Stimulated activated CD8-positive, alpha-beta memory T cell treated with anti-CD3 and anti-CD28 coated beads, Interleukin-7, amount 100 ng/mL, for 24 hours (primary cell): Measurements from ENCODE around the gene MFAP2.

Experiments used
- DNase-seq: peaks from one replicate; pipeline ENCODE4 v3.0.0-alpha.2; 2020; ENCODE audit warnings: low read depth

The MFAP2 gene

GRCh38 chr1:16980473-16981268, at the start of gene MFAP2:
MFAP2 (minus strand) TSS chr1:16980620; CDS start chr1:16978273, 2,347 bp downstream.
- DNase-seq: no peak

DNA sequence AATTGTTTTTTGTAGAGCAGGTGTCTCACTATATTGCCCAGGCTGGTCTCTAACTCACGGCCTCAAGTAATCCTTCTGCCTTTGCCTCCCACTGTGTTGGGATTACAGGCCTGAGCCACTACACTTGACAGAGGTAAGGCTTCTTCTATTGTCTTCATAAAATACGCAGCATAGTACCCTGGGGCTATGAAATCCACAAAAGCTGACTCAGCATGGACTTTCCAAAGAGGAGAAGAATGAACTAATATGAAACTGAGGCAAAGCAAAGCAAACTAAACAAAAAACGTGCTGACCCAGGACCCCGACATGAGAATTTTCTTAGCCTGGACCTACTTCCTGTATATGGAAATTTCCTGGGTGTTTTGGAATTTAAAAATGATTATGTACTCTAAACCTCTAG, 49.8 kb upstream of the MFAP2 start:
- no peak for DNase-seq

DNA sequence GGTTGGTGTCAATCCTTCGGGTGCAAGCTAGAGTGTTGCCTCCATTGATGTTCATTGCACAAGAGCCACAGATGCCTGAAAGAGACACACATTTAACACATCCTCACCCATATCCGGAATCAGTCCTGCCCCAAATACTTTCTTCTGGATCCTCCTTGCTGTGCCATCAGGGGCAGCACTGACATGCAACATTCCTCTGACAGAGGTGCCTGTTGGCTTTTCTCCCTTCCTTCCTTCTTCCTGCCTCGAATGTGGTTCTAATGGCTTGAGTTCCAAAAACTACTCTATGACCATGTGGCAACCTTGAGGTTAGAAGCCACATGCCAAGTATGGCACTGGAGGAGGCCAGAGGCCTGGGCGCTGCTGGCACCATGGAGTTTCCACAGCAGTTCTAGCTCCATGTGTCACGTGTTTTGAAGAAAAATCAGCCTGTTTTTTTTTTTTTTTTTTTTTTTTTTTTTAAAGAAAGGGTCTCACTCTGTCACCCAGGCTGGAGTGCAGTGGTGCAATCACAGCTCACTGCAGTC, 48.3 kb upstream of the MFAP2 start:
- DNase-seq: no peak

- DNase-seq: no peak
These were observed 47.5 kb upstream of the MFAP2 start for GRCh38 chr1:17027900-17028299.

GRCh38 chr1:17027403-17027802, 47.0 kb upstream of the MFAP2 start:
- no peak for DNase-seq

- DNase-seq: no peak
These were observed 44.3 kb upstream of the MFAP2 start for GRCh38 chr1:17024721-17025120.

DNA sequence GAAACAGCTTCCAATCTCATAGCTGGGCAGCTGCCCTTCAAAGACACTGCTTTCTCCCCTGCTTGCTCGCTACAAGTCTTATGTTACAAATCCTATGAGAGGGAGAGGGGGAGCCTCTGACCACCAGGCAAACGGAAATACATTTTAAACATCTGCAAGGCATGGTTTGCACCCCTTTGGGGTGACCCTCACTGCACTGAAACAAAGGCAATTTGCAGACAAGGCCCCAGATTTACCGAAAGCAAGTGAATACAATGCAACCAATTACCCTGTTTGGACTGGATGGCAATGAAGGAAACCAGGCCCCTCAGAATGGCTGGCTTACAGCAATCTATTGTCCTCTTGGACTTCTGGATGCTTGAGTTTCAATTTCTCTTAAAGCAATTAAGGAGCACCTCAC, 43.2 kb upstream of the MFAP2 start:
- DNase-seq: no peak

DNA sequence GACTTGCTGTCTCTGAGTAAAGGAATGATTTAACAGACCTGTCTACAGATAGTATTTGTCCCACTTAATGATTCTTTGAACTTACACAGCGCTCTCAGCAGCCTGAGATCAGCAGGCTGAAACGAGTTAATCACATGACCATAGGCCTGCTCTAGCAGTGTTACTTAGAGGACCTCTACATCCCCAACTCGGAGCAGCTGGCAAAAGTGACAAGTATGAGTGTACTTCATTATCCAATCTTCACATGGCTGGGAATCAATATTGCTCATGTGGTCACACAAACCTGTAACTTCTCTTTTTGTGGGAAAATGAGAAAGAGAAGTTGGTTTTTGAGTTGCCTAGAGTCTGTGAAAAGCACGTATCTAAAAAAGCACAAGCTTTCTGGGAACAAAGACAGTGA, 42.7 kb upstream of the MFAP2 start:
- DNase-seq: no peak

DNA sequence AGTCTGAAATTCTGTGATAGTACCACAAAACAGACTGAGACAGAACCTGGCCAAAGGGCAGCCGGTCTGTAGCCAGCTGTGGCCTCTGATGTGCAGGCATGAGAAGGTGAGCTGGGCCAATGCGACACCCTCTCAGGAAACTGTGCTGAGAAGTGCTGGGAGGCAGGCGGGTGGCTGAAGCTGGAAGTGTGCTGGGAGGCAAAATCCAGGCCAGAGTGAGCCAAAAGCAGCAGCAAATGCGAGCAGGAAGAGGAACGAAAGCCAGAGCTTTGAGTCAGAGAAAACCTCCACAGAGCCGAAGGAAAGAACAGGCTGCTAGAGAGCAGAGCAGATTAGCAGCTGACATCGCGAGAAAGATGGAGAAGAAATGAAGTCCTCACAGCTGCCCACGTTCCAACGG, 41.5 kb upstream of the MFAP2 start:
- DNase-seq: no peak

DNA sequence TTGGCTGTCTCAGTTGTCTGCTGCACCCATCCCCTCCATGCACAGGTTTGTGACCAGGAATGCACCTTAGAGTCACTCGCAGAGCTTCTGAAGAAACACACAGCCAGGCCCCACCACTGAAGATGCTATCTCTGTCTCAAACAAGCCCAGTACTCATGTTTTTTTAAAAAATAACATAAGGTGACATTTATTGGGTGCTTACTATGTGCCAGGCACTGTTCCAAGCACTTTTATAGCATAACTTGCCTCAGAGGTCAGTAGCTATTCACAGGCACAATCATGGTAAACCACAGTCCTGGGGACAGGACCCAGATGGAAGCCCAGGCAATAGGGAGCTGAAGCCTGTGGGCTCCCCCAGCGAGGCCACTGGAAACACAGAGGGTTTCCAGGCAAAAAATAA, 40.1 kb upstream of the MFAP2 start:
- DNase-seq: no peak

DNA sequence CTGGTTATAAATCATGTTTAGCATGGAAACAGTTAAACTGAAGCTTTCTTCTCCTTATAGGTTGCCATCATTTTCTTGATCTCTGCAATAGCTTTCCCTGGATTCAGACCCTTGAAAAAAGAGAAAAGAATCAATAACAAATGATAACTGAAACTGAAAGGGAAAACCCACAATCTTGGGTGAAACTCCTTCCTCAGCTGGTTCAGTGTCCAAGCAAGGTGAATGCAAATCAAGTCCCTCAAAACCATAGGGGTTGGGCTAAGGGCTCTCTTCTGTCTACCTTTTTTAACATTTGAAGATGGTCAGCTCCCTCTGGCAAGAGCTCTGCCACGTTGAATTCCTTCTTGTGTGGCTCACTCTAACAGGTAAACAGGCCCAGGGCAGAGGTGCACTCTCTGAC, 38.4 kb upstream of the MFAP2 start:
- DNase-seq: no peak

DNA sequence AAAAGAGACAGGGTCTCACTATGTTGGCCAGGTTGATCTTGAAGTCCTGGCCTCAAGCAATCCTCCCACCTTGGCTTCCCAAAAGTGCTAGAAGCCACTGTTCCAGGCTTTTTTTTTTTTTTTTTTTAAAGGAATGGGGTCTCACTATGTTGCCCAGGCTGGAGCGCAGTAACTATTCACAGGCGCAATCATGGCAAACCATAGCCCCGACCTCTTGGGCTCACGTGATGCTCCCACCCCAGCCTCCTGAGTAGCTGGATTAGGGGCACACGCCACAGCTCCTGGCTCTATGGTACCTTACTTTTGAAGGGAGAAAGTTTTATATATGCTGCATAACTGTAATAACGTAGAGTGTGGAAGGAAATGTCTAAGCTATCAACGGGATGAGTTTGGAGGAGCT, 37.0 kb upstream of the MFAP2 start:
- DNase-seq: no peak

DNA sequence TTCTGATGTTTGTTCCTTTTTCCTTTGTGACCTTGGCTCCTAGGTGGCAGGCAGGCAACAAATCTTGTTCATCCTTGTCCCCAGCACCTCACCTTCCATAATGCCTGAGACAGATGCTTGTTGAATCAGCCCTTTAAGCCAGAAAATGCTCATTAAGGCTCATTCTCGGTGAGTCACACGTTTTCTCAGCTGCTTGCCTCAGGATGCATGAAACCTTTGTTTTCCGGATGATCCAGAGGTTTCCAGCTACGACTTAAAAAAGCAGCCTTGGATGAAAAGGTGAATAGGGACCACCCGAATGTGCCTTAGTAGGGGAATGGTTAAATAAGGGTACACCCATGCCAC, 35.9 kb upstream of the MFAP2 start:
- no peak for DNase-seq

- DNase-seq: no peak
These were observed 34.5 kb upstream of the MFAP2 start for GRCh38 chr1:17014671-17015567.

GRCh38 chr1:17013491-17014320, 33.3 kb upstream of the MFAP2 start:
- no peak for DNase-seq

- no peak for DNase-seq
These were observed 32.5 kb upstream of the MFAP2 start for GRCh38 chr1:17012775-17013490.

- DNase-seq: peak; percentile 48
These were observed 31.3 kb upstream of the MFAP2 start, which contains the start of gene ATP13A2 for GRCh38 chr1:17011439-17012307. ATP13A2 (minus strand) TSS chr1:17011928; CDS start chr1:17011738, 190 bp downstream.

DNA sequence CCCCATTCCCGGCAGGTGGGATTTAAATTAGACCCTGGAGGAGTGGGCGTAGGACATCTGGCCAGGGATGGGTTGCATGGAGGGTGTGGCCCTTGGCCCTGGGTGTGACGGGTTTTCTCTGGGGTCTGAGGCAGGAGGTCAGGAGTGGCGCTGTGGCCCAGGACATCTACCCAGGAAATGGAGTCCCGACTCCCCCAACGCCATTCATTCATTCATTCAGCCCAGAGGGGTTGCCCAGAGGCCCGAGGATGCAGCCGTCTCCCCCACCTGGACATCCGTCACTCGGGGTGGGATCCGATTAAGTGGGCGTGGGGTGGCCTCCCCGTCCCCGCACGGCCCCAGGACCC, 30.6 kb upstream of the MFAP2 start:
- DNase-seq: no peak

DNA sequence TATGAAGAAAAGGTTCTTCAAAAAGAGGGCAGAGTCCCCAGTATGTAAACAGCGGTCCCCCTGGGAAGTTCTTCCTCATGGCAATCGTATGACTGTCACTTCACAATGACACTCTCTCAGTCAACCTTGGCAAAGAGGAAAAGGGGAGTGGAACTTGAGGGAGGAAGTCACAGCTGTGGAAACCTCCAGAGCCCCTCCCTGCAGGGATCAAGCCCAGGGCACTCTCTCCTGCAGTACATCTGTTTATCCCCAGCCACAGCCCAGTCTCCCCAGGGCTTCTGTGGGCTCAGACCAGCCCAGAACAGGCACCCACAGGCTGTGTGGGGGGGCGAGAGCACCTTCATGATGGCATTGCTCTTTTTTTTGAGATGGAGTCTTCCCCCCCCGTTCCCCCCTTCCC, 29.3 kb upstream of the MFAP2 start:
- no peak for DNase-seq

DNA sequence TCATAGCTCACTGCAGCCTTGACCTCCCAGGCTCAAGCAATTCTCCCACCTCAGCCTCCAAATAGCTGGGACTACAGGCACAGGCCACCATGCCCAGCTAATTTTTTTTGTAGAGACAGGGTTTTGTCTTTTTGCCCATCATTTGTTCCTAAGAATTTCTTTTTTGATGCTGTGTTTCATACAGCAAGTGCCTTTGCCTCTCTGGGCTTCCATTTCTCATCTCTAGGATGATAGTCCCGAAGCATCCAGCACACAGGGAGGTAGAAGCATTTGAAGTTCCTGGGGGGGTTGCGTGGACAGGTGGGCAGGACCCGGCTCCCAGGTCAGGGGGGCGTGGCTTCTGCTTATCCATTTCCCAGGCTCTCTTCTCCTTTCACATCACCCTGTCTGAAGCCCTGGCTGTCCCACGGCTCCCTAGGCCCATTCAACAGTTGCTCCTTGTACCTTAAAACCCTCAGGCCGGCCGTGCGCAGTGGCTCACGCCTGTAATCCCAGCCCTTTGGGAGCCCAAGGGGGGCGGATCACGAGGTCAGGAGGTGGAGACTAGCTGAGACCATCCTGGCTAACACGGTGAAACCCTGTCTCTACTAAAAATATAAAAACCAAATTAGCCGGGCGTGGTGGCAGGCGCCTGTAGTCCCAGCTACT, 27.9 kb upstream of the MFAP2 start:
- no peak for DNase-seq
